ENCODE data around the gene CD9.

GRCh38 chr12:6193853-6194815 lies 6.1 kb upstream of the CD9 start:
- no peak for TF ChIP-seq CTCF (IDR thresholded peaks at IDR 0.05; ENCODE audit: low read length)
- TF ChIP-seq EZH2 (IDR thresholded peaks at IDR 0.05; ENCODE audit: borderline replicate concordance, low read length): no peak

Measured in OCI-LY1 (cell line).